Breast epithelium (tissue), 4 donors: ENCODE results near the gene NKIRAS2. TPM values are rescaled to one million over a fixed set of nuclear protein-coding genes. Genes with fewer than 3 reads are reported as not detected.

Experiments used
- DNase-seq, 2 donors: peaks; one replicate each; pipeline ENCODE4 v3.0.0-alpha.2; 2019; ENCODE audit warnings: low spot score in 2 of 2
- H3K27ac ChIP-seq, 2 donors: fragments of 200-600 bp; sonication (generic) in 1 of 2; one replicate each; pipeline ENCODE4 v1.5.1; 2016 to 2019; ENCODE audit warnings: mild to moderate bottlenecking in 1 of 2
- H3K27me3 ChIP-seq, 2 donors: fragments of 200-600 bp; sonication (generic) in 1 of 2; one replicate each; pipeline versions ENCODE4 v1.5.1 to v1.6.0; 2017 to 2019; ENCODE audit warnings: control low read depth in 1 of 2, mild to moderate bottlenecking in 1 of 2
- H3K36me3 ChIP-seq: fragments of 200-600 bp; one replicate; pipeline ENCODE4 v1.5.1; 2019
- H3K4me1 ChIP-seq, 2 donors: fragments of 200-600 bp; sonication (generic); one replicate each; pipeline ENCODE4 v1.5.1; 2016 to 2019; ENCODE audit warnings: control low read depth in 1 of 2
- H3K4me3 ChIP-seq, 3 donors: fragments of 200-600 bp; sonication (generic); 1 replicate in 2 of 3; 2 replicates in 1 of 3; pipeline ENCODE4 v1.5.1; 2016 to 2019; ENCODE audit warnings: mild to moderate bottlenecking in 3 of 3, moderate library complexity in 2 of 3
- H3K9me3 ChIP-seq, 2 donors: fragments of 200-600 bp; sonication (generic) in 1 of 2; one replicate each; pipeline ENCODE4 v1.5.1; 2016 to 2019; ENCODE audit warnings: control low read depth in 1 of 2
- CTCF ChIP-seq, 3 donors: fragments of 450-650 bp; IDR thresholded peaks; one replicate each; pipeline ENCODE4 v1.5.1; 2016 to 2017; ENCODE audit warnings: antibody characterized with exemption in 3 of 3, mild to moderate bottlenecking in 3 of 3, moderate library complexity in 3 of 3
- POLR2A ChIP-seq: fragments of 450-650 bp; IDR thresholded peaks from one replicate; pipeline ENCODE4 v1.6.1; 2016; ENCODE audit warnings: antibody characterized with exemption, mild to moderate bottlenecking, moderate library complexity
- POLR2AphosphoS5 ChIP-seq, 3 donors: sonication (generic); formaldehyde crosslinking; IDR thresholded peaks; one replicate each; pipeline ENCODE4 v1.6.1; 2017; ENCODE audit warnings: antibody characterized with exemption in 3 of 3
- intact Hi-C: fragments of 100-400 bp; cut with DNase I; formaldehyde crosslinking; loops from one replicate; pipeline ENCODE4 v1.15.1; 2023; ENCODE audit warnings: low total_unique reads
- total RNA-seq, 3 donors: library from RNA; depleted of rRNA; stranded (reverse); fragments of >200 nt; gene quantifications; one replicate each; pipeline ENCODE4 v1.1.0, GENCODE V29; 2016

Gene NKIRAS2
- total RNA-seq, 3 donors from 2014 or later, result 21.6 to 33.8 (median 22.5) TPM

DNA sequence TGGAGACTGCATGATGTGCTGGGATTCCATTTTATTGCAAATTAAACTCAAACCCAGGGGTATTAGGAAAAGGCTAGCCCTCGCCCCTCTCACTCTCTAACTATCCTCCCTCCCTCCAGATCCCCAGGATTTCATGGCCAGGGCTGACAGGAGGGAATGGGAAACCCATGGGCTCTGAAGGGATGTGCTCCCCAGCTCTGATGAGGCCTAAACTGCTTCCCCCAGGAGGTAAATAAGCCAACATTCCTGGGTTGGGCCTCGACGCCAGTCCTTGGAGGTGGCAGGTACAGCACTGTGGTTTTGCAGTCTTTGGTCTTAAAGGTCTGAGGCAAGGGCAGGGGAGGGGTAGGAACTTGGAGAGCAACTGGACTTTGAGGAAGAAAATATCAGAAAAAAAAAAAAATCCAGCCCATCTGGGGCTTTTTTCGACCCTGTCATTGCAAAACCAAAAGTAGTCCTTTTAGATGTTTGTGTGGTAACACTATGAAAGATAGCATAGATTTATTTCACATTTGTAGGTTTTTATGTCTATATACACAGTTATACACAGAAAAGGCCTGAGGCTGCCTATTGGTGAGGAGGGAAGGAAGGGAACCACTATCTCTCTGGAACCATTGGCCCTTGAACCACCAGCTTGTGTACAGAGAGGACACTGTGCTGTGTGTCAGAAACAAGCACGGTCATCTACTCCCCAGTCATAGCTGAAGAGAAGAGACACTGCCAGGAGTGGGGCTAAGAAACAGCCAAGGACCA is 18.5 kb downstream of the NKIRAS2 start:
- Histone ChIP-seq H3K36me3 (no peaks in the 10 kb centered on the region), H3K4me3 (no peak overlapping the region), H3K4me1 (no peaks in the 10 kb centered on the region), H3K9me3 (no peaks in the 10 kb centered on the region), H3K27ac (no peak overlapping the region), H3K27me3 (no peaks in the 10 kb centered on the region)
- no peak for DNase-seq
- TF ChIP-seq POLR2A (no peak), POLR2AphosphoS5 (IDR thresholded peaks at IDR 0.05) (no peak), CTCF (IDR thresholded peaks at IDR 0.05) (no peak)
- intact Hi-C loops, result no loop called here

DNA sequence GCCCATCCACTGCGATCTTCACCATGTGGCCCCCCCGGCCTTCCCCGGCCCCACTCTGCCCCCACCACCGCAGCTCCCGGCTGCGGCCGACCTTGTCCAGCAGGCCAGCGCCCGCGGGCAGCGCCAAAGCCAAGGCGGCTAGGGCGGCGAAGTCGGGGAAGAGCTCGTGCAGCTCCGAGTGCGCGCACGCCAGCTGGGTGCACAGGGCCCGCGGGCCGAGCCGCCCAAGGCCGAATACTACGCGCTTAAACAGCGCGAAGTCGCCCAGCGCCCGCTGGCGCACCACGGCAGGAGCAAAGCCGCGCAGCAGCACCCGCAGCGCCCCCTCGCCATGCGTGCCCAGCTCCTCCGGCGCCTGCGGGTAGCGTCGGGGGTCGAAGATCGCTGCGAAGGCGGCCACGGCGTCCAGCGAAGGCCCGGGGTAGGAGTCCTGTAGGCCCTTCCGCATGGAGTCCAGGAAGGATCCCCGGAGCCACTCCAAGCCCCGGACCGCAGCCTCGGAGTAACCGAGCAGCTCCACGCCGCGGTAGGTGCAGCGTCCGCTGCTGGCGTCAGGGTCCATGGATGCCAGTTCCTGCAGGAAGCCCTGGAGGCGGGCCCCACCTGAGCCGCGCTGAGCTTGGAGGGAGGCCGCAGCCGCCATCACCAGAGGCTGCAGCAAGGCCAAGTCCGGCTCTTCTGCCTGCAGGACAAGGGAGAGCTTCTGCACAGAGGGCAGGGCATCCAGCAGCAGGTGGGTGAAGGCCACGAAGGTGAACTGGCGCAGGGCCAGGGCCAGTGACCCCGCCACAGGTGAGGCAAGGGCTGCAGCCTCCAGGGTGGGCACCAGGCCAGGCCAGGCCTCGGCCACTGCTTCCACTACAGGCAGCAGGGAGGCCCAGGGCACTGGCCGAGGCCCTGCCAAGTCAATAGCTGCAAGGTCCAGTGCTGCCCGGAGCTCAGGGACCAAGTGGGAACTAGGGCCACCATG is 20.2 kb downstream of the NKIRAS2 start:
- intact Hi-C loops, result no loop called here
- TF ChIP-seq CTCF (IDR thresholded peaks at IDR 0.05) (no peak), POLR2AphosphoS5 (IDR thresholded peaks at IDR 0.05) (no peak), POLR2A (no peak)
- Histone ChIP-seq H3K36me3 (no peaks in the 10 kb centered on the region), H3K27me3 (no peaks in the 10 kb centered on the region), H3K27ac (no peak overlapping the region), H3K4me3 (peak overlapping the region in 1 of 3 donors; percentile 39), H3K4me1 (no peaks in the 10 kb centered on the region), H3K9me3 (no peaks in the 10 kb centered on the region)
- no peak for DNase-seq

DNA sequence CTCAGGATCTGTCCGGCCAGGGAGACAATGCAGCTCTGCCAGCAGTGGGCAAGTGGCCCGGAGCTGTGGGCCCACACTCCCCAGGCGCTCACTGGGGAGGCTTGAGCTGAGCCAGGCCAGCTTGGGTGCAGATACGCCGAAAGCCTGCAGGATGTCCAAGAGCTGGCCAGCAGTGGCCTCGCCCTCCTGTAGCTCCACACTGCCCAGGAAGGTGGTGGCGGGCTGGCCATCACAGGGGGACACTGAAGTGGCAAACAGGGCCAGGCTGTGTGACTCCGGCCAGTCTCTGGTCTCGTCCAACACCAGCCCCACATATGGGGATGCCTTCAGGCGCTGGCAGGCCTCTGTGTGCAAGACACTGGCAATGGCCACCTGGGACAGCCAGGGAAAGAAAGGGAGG is 20.9 kb downstream of the NKIRAS2 start:
- Histone ChIP-seq H3K4me1 (no peaks in the 10 kb centered on the region), H3K27me3 (no peaks in the 10 kb centered on the region), H3K27ac (no peak overlapping the region), H3K36me3 (no peaks in the 10 kb centered on the region), H3K9me3 (no peaks in the 10 kb centered on the region), H3K4me3 (no peak overlapping the region)
- intact Hi-C loops, result no loop called here
- no peak for DNase-seq
- no peak for TF ChIP-seq CTCF (IDR thresholded peaks at IDR 0.05)
- no peak for TF ChIP-seq POLR2A
- no peak for TF ChIP-seq POLR2AphosphoS5 (IDR thresholded peaks at IDR 0.05)

DNA sequence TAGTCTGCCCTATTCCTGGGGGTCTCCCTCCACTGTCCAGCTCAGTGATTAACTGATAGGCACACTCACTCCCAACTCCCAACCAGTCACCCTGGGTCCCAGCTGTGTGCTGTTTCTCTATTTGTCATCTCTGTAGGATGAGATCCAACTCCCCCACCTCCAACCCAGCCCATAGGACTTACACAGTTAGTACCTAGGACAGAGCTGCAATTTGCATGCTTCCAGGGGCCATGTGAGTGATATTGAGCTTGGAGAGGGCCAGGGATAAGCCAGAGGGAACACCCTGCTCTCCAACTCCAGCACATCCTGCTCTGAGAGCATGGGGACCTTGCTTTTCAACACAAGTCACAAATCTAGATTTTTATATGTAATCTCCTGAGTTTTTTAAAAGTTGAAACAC is 21.7 kb downstream of the NKIRAS2 start:
- Histone ChIP-seq H3K27me3 (no peaks in the 10 kb centered on the region), H3K4me3 (no peak overlapping the region), H3K27ac (no peak overlapping the region), H3K36me3 (no peaks in the 10 kb centered on the region), H3K9me3 (no peaks in the 10 kb centered on the region), H3K4me1 (no peaks in the 10 kb centered on the region)
- no peak for DNase-seq
- intact Hi-C loops, result no loop called here
- no peak for TF ChIP-seq POLR2A
- TF ChIP-seq CTCF (IDR thresholded peaks at IDR 0.05), result no peak
- no peak for TF ChIP-seq POLR2AphosphoS5 (IDR thresholded peaks at IDR 0.05)
